COLO668 (cell line): ENCODE measurements around the gene VPS37B.

ENCODE experiments used
- DNase-seq: peaks from one replicate; lab custom pipeline; 2025; ENCODE audit not compliant: unreplicated experiment; lab: John Stamatoyannopoulos, UW

The VPS37B gene

GRCh38 chr12:122855071-122855829, 40.7 kb downstream of the VPS37B start:
- no peak for DNase-seq

- DNase-seq = no peak
These were observed 41.4 kb downstream of the VPS37B start for GRCh38 chr12:122854554-122854953.

GRCh38 chr12:122853582-122854245, 42.2 kb downstream of the VPS37B start:
- no peak for DNase-seq

- no peak for DNase-seq
These were observed 43.3 kb downstream of the VPS37B start for GRCh38 chr12:122852336-122853275.

GRCh38 chr12:122851820-122852219, 44.1 kb downstream of the VPS37B start:
- no peak for DNase-seq

GRCh38 chr12:122850695-122851350, 45.1 kb downstream of the VPS37B start:
- peak; percentile 21 for DNase-seq

GRCh38 chr12:122850048-122850445, 45.9 kb downstream of the VPS37B start:
- no peak for DNase-seq

- DNase-seq = no peak
These were observed 46.4 kb downstream of the VPS37B start for GRCh38 chr12:122849352-122850047.

- no peak for DNase-seq
These were observed 47.2 kb downstream of the VPS37B start for GRCh38 chr12:122848471-122849351.

- DNase-seq = no peak
These were observed 48.0 kb downstream of the VPS37B start for GRCh38 chr12:122847921-122848421.

- no peak for DNase-seq
These were observed 48.4 kb downstream of the VPS37B start for GRCh38 chr12:122847516-122847836.

GRCh38 chr12:122846622-122847515, 49.1 kb downstream of the VPS37B start:
- DNase-seq = no peak

GRCh38 chr12:122845865-122846621, 49.9 kb downstream of the VPS37B start:
- peak; percentile 83 for DNase-seq

- peak; percentile 41 for DNase-seq
These were observed 50.7 kb downstream of the VPS37B start for GRCh38 chr12:122845041-122845864.

- no peak for DNase-seq
These were observed 51.5 kb downstream of the VPS37B start for GRCh38 chr12:122844366-122844971.

- no peak for DNase-seq
These were observed 52.5 kb downstream of the VPS37B start for GRCh38 chr12:122843455-122843854.
